ENCODE measurements around the gene ZNF692.
A peak's percentile ranks its signal among the peaks of the same experiment; 100 is the strongest.
"Not testable (repeated sequence)": the region's sequence is repeated elsewhere in the genome, so short reads cannot be mapped to it uniquely, and the experiment has no call there.

Gene ZNF692

GRCh38 chr1:248810000-248810726 is 48.7 kb downstream of the ZNF692 start:
- no peak overlapping the region for H3K4me3 ChIP-seq (ENCODE audit: low read length)
- DNase-seq (ENCODE audit: low read depth), result no peak
- TF ChIP-seq CTCF (IDR thresholded peaks at IDR 0.05; ENCODE audit: insufficient read depth, low read depth, low read length, missing control alignments), result no peak

- no peak overlapping the region for H3K4me3 ChIP-seq (ENCODE audit: low read length)
- no peak for DNase-seq (ENCODE audit: low read depth)
- TF ChIP-seq CTCF (IDR thresholded peaks at IDR 0.05; ENCODE audit: insufficient read depth, low read depth, low read length, missing control alignments), result no peak
Measured at GRCh38 chr1:248808876-248809275, 50.0 kb downstream of the ZNF692 start.

- H3K4me3 ChIP-seq (ENCODE audit: low read length), result no peak overlapping the region
- peak; percentile 42 for DNase-seq (ENCODE audit: low read depth)
- TF ChIP-seq CTCF (IDR thresholded peaks at IDR 0.05; ENCODE audit: insufficient read depth, low read depth, low read length, missing control alignments), result peak; percentile 71
Measured at GRCh38 chr1:248807067-248807737, 51.7 kb downstream of the ZNF692 start.

- TF ChIP-seq CTCF (IDR thresholded peaks at IDR 0.05; ENCODE audit: insufficient read depth, low read depth, low read length, missing control alignments), result no peak
- no peak overlapping the region for H3K4me3 ChIP-seq (ENCODE audit: low read length)
- DNase-seq (ENCODE audit: low read depth), result no peak
Measured at GRCh38 chr1:248805876-248806275, 53.0 kb downstream of the ZNF692 start.

GRCh38 chr1:248804771-248805681 is 53.9 kb downstream of the ZNF692 start:
- TF ChIP-seq CTCF (IDR thresholded peaks at IDR 0.05; ENCODE audit: insufficient read depth, low read depth, low read length, missing control alignments), result no peak
- no peak for DNase-seq (ENCODE audit: low read depth)
- H3K4me3 ChIP-seq (ENCODE audit: low read length), result no peak overlapping the region

- H3K4me3 ChIP-seq (ENCODE audit: low read length); DNase-seq (ENCODE audit: low read depth): not testable (repeated sequence)
Measured at GRCh38 chr1:248803501-248803900, 55.4 kb downstream of the ZNF692 start.

GRCh38 chr1:248802454-248802853 is 56.4 kb downstream of the ZNF692 start:
- TF ChIP-seq CTCF (IDR thresholded peaks at IDR 0.05; ENCODE audit: insufficient read depth, low read depth, low read length, missing control alignments), result no peak
- no peak overlapping the region for H3K4me3 ChIP-seq (ENCODE audit: low read length)
- no peak for DNase-seq (ENCODE audit: low read depth)
